Endothelial cell of umbilical vein (primary cell): ENCODE measurements around the gene BRD2.

Source experiments
- CTCF ChIP-seq, 2 donors: IDR thresholded peaks; 1 replicate in 1 of 2; 2 replicates in 1 of 2; pipeline ENCODE4 v1.5.1; 2011; ENCODE audit warnings: low read length in 2 of 2, mild to moderate bottlenecking in 2 of 2, moderate library complexity in 2 of 2, control low read depth in 1 of 2, inconsistent platforms in 1 of 2, low read depth in 1 of 2; ENCODE audit not compliant: insufficient read depth in 1 of 2; ENCODE audit errors: extremely low read depth in 1 of 2
- GATA2 ChIP-seq: IDR thresholded peaks from 2 replicates; pipeline ENCODE4 v1.7.0; 2011; ENCODE audit warnings: low read depth, mild to moderate bottlenecking, moderate library complexity, mixed read lengths, low read length; ENCODE audit not compliant: insufficient read length, insufficient read depth
- MAX ChIP-seq: IDR thresholded peaks from 2 replicates; pipeline ENCODE4 v1.6.1; 2011; ENCODE audit not compliant: insufficient read depth, insufficient read length
- POLR2A ChIP-seq: IDR thresholded peaks from 2 replicates; pipeline ENCODE4 v1.6.1; 2012; ENCODE audit warnings: low read depth, mild to moderate bottlenecking, control low read depth, low read length

GRCh38 chr6:33015798-33016197 is 47.4 kb downstream of the BRD2 start:
- TF ChIP-seq MAX (no peak), GATA2 (no peak), CTCF (IDR thresholded peaks at IDR 0.05; ENCODE audit: extremely low read depth in 1 of 2, insufficient read depth in 1 of 2, low read depth in 1 of 2, low read length in 2 of 2) (no peak), POLR2A (no peak)
